Tracheal epithelial cell (primary cell): ENCODE data around the gene CD69. TPM values are rescaled to one million over a fixed set of nuclear protein-coding genes. Genes with fewer than 3 reads are reported as not detected.

ENCODE experiments used
- total RNA-seq: library from RNA; depleted of rRNA; stranded (reverse); fragments of >200 nt; gene quantifications from 2 replicates; pipeline ENCODE4 v1.2.1, GENCODE V29; 2014

Gene CD69
- 0.48 TPM in 1 of 2 replicates, not detected in the other for total RNA-seq

DNA sequence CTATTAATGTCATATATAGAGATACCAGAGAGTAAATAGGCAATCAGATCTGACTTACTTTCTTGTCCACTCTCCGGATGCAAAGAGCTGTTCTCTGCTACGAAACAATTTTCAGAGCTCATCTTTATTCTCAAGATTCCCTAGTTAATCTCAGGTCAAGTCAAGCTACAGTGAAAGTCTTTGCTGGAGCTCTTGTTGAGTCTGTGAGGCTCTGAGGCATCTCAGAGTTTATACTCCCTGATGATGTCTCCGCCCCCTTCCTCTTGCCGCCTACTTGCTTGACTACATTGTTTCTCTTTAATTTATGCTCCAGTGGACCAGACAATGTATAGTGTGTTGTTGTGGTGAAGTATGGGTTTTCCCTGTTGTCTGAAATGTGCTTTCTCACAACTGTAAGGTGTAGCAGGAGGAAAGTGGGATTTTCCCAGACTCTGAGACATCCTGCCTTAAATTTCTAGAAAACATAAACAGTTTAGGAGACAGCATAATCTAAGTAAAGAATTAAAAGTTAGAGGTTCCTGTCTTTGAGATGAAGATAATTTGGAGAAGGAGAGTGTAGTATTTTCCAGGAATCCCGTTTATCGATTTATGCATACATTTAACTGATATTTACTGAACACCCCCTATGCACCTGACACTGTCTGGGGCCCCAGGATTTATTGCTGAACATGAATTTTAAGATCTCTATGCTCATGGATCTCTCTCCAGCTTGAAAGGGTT lies at the start of gene CD69:
Gene CD69, minus strand, starts transcription at position 203 of the 720 bp plus-strand sequence. Its CDS starts 81 bp downstream, at position 122.

DNA sequence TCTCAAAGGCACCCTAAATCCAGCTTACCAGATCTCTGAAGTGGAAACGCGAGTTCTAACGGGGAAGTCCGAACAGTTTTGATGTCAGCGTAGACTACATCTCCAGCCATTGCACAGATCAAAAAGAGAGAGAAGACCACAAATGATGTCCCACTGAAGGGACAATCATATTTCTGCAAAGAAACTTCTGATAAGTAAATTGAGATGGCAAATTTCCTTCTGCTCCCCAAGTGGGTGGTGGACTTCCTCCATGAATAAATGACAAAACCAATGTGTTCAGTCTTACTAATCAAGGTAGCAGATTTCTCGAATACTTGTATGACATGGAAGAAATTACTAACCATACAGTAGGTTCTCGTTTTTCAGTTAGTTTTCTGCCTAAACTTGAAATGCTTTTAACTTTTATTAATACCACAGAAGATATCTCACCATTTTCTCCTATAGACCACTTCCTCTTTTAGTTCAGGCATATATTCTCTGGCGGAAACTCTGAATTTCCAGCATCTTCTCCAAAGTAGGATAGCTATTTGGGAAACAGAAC lies 27.7 kb downstream of the CD69 start, which contains the start of gene CLECL1:
Gene CLECL1, minus strand, starts transcription at position 177 of the 541 bp plus-strand sequence.

Other genes with a start within 250 kb of the CD69 start
- gene KLRB1, start 153.0 kb downstream of the CD69 start, total RNA-seq = not detected in 2 replicates
- gene CLEC2D, start 91.2 kb downstream of the CD69 start, total RNA-seq = 1.4 and 4.0 TPM in 2 replicates
- not detected in 2 replicates for gene CLECL1, start 27.8 kb downstream of the CD69 start, total RNA-seq
- 0.48 TPM in 1 of 2 replicates, not detected in the other for gene KLRF1, start 66.6 kb upstream of the CD69 start, total RNA-seq
- 4.1 and 11.9 TPM in 2 replicates for gene CLEC2B, start 108.5 kb upstream of the CD69 start, total RNA-seq
- not detected in 2 replicates for gene KLRF2, start 120.6 kb upstream of the CD69 start, total RNA-seq
- gene CLEC2A, start 171.5 kb upstream of the CD69 start, total RNA-seq = not detected in 2 replicates
- gene CLEC12A, start 210.5 kb upstream of the CD69 start, total RNA-seq = not detected in 2 replicates
- gene CLEC1B, start 238.2 kb upstream of the CD69 start, total RNA-seq = not detected in 2 replicates
- not detected in 2 replicates for gene CLEC12B, start 249.7 kb upstream of the CD69 start, total RNA-seq